Measurements from ENCODE around the gene ZNF438.

GRCh38 chr10:31010062-31010461 is 21.6 kb downstream of the ZNF438 start:
- TF ChIP-seq MXI1 (IDR thresholded peaks at IDR 0.05; ENCODE audit: borderline replicate concordance, low read depth, low read length) (no peak), CTCF (conservative IDR thresholded peaks at IDR 0.05; ENCODE audit: low read depth, low read length) (no peak), SMC3 (IDR thresholded peaks at IDR 0.05; ENCODE audit: low read depth, low read length) (no peak), USF2 (IDR thresholded peaks at IDR 0.05; ENCODE audit: low read depth, low read length) (no peak), CEBPB (IDR thresholded peaks at IDR 0.05; ENCODE audit: low read depth, low read length) (no peak), MAZ (IDR thresholded peaks at IDR 0.05; ENCODE audit: borderline replicate concordance, low read depth, low read length) (no peak)
